Measurements from ENCODE around the gene MR1. TPM values are rescaled to one million over a fixed set of nuclear protein-coding genes. Genes with fewer than 3 reads are reported as not detected.

Gene MR1
- total and polyA plus RNA-seq, 8 donors, result 1.1 to 11.3 (median 3.2) TPM

DNA sequence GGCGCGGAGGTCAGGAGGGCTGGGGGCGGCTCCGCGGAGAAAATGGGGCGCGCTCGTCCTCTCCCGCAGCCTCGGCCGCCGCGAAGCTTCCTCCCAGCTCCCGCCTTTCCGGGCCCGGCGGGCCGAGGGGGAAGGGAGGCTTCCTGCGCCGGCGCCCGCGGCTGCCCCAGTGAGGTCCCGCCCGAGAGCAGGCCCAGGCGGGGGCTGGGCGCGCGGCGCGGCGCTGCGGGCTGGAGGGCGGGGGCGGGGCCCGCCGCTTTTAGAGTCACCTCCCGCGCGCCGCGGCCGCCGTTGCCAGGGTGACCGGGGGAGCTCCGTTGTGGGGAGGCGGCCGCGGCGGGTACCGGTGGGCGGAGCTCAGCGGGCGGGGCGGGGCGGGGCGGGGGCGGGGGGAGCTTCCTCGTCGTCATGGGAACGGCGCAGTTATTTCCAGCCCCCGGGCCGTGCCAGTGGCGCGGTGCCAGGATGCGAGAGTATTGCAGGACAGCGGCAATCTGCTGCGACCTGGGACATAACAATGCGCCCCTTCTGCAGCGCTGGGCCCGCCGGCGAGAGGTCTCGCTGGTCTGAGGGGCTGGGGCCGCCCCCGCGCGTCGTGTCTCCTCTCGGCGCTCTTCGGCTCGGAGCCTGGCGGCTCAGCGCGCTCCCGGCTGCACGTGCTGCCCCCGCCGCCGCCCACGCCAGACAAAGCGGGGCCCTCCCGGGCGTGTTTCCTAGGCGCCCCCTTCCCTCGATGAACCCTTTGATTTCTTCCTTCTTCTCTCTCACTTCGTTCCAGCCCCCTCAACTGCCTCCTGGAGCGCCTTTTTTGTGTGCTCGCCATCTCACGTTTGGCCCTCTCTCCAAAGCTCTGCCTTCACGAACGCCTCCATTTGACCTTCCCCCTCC lies 71.6 kb downstream of the MR1 start:
- DNase-seq, result peak; percentile 91 to 98 (median 96)
- TF ChIP-seq, protein P1, sequence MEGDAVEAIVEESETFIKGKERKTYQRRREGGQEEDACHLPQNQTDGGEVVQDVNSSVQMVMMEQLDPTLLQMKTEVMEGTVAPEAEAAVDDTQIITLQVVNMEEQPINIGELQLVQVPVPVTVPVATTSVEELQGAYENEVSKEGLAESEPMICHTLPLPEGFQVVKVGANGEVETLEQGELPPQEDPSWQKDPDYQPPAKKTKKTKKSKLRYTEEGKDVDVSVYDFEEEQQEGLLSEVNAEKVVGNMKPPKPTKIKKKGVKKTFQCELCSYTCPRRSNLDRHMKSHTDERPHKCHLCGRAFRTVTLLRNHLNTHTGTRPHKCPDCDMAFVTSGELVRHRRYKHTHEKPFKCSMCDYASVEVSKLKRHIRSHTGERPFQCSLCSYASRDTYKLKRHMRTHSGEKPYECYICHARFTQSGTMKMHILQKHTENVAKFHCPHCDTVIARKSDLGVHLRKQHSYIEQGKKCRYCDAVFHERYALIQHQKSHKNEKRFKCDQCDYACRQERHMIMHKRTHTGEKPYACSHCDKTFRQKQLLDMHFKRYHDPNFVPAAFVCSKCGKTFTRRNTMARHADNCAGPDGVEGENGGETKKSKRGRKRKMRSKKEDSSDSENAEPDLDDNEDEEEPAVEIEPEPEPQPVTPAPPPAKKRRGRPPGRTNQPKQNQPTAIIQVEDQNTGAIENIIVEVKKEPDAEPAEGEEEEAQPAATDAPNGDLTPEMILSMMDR (IDR thresholded peaks at IDR 0.05), result no peak
- H3K4me1 ChIP-seq, result peaks cover 12 to 14% (median 14%) of the 10 kb centered on the region in 3 donors

DNA sequence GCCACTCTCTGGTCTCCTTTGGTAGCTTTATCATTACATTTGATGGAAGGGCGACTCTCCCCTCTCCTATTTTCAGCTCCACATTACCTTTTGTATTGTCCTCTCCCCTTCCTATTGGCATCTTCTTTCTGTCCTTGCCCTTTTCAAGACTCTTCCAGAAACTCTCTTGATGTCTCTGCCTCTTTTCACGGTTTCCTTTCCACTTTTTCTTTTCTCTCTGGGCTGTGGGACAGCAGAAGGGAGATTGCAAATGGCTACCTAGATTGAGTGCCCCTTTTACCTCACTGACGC lies 72.2 kb downstream of the MR1 start:
- peak overlapping the region in 1 of 4 donors; percentile 89 for H3K4me3 ChIP-seq
- FAIRE-seq (no peak), DNase-seq (no peak), ATAC-seq (no peak)
- 67 to 76% methylated on average over 3 of the region's 3 CpGs for WGBS, 2 donors
- peaks cover 12 to 14% (median 14%) of the 10 kb centered on the region in 3 donors for H3K4me1 ChIP-seq
- intact Hi-C loops (cut with DNase I), result no loop called here
- H3K27ac ChIP-seq, result peak overlapping the region in 2 of 4 donors; percentile 51 to 52
- TF ChIP-seq, protein P1 (IDR thresholded peaks at IDR 0.05), result no peak
- H3K9me3 ChIP-seq, result no peaks in the 10 kb centered on the region
- H3K36me3 ChIP-seq, result no peaks in the 10 kb centered on the region
- H3K27me3 ChIP-seq, result no peaks in the 10 kb centered on the region

More for the DNA sequence above, 71.6 kb downstream of the MR1 start:
- Histone ChIP-seq H3K4me3 (peak overlapping the region; percentile 73 to 89 (median 82)), H3K9me3 (no peaks in the 10 kb centered on the region), H3K27ac (peak overlapping the region; percentile 52 to 71 (median 64)), H3K36me3 (no peaks in the 10 kb centered on the region), H3K27me3 (no peaks in the 10 kb centered on the region)
- intact Hi-C loops (cut with DNase I), result no loop called here
- ATAC-seq (peak; percentile 90 to 95 (median 92)), FAIRE-seq (no peak)
- WGBS, 2 donors, result 3% methylated on average over 64 to 103 of the region's 104 CpGs

DNA sequence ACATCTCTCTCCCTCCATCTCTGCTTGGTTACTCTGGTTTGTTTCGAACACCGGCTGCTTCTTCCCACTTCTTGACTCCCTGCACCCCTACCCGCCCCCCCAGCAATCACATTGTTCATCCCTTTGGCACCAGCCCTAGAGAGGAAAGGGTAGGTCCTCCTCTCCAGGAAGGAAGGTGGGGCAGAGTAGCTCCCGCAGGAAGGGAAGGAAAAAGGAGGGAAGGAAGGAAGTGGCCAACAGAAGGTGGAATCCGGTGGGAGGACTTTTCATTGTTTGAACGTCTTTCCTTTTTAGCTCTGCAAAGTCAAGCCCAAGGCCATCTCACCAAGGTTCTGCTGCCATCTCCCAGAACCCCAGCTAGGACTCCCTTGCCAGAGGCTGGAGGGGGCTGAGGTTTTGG lies 72.7 kb downstream of the MR1 start:
- Histone ChIP-seq H3K4me3 (no peak overlapping the region), H3K9me3 (no peaks in the 10 kb centered on the region), H3K27me3 (no peaks in the 10 kb centered on the region), H3K27ac (no peak overlapping the region), H3K4me1 (peaks cover 12 to 14% (median 14%) of the 10 kb centered on the region in 3 donors), H3K36me3 (no peaks in the 10 kb centered on the region)
- DNase-seq (no peak), ATAC-seq (no peak), FAIRE-seq (no peak)
- WGBS, 2 donors, result 66 to 68% methylated on average over 6 of the region's 6 CpGs
- intact Hi-C loops (cut with DNase I), result no loop called here
- TF ChIP-seq, protein P1 (IDR thresholded peaks at IDR 0.05), result no peak

DNA sequence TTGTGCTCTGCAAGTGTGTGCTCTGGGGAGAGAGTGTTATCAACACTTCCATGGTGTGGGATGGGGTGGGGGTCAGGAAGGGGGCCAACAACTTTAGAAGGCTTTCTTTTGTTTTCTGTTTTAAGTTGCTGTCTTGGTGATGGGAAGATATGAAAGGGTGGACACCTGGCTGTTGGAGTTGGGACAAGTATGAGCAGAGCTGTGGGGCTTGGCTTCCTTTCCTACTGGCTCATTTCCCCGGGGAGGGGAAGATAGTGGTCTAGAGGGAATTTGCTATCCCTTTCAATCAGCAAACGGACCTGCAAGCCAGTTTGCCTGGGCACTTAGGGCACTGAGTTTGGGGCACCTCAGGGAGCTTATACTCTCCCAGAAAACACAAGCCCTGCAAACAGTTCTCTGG lies 73.9 kb downstream of the MR1 start:
- intact Hi-C loops (cut with DNase I), result no loop called here
- Histone ChIP-seq H3K27ac (peak overlapping the region; percentile 8 to 48 (median 24)), H3K36me3 (no peaks in the 10 kb centered on the region), H3K4me3 (no peak overlapping the region), H3K9me3 (no peaks in the 10 kb centered on the region), H3K4me1 (peaks cover 15 to 23% (median 17%) of the 10 kb centered on the region in 3 donors), H3K27me3 (no peaks in the 10 kb centered on the region)
- TF ChIP-seq, protein P1 (IDR thresholded peaks at IDR 0.05), result no peak
- ATAC-seq (peak in 3 of 4 donors; percentile 9 to 24 (median 15)), DNase-seq (peak in 3 of 6 donors; percentile 47 to 80 (median 67)), FAIRE-seq (no peak)
- 12 to 33% methylated on average over 2 of the region's 2 CpGs for WGBS, 2 donors
